Activated CD8-positive, alpha-beta memory T cell treated with anti-CD3 and anti-CD28 coated beads, Interleukin-2, amount 50 U/mL, for 24 hours (primary cell): ENCODE data around the gene CACNA1C.

Experiments
- DNase-seq: peaks from one replicate; pipeline ENCODE4 v3.0.0-alpha.2; 2020; ENCODE audit errors: extremely low read depth

Gene CACNA1C

DNA sequence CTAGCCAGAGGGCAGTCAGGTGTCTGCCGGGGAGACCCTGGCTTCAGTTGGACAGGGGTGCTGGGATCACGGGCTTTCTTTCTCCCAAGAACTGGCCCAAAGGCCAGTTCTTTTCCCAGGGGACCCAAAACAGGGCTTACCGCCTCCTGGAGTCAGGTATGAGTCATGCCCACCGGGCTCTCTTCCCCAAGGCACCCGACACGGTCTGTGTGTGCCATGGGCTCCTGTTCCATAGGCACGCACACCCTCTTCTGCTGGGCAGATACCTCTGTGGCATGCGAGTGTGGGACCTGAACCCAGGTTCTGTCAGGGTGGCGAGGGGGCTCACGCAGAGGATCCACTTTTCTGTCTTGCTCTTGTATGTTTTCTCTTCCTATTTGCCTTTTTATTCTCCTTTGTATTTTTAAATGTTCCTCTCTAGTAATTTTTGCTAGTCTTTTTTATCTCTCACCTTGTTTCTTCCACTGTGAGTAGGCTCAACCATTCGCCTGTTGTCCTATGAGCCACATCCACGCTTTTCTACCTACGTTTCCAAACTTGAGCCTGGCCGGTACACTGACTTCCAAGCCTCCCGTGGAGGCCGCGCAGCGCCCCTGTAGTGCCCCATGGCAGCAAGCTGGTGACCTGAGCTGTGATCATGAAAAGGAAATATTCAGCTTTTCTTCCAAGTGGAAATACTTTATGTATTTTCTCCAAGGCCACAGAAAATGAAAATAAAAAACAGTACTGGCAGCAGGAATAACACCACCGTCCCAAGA is 362.2 kb downstream of the CACNA1C start:
- no peak for DNase-seq

DNA sequence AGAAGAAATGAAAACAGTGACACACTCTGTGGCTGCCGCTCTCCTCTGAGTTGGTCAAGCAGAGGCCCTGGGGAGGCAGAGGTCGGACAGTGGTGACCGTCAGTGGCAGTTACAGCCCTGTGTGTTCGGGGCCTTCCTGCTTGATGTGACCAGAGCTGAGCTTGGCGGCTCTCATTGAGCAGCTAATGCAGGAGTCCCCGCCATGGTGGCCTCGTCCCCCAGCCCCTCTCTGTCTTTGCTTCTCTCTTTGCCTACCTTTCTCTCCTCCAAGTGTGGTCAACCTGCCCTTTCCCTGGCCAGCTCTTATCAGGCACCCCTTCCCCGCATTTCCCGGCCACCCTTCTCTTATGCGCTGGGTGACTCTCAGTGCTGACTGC is 362.8 kb downstream of the CACNA1C start:
- no peak for DNase-seq

DNA sequence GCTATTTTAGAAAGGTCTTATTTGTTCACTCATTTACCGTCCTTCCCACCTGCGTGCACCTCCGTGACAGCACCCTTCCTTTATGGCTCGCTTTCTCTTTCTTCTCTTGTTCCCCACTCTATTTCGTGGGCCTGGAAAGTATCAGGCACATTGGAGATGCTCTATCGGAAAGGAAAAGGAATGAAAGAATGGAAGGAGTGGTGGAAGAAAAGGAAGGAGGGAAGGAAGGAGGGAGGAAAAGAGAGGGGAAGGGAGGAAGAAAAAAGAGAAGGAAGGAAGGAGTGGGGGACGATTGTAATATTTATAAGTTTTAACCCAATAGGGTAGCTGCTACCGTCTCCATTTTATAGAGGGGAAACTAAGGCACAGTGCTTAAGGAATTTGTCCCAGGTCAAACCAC is 363.4 kb downstream of the CACNA1C start:
- DNase-seq, result no peak

DNA sequence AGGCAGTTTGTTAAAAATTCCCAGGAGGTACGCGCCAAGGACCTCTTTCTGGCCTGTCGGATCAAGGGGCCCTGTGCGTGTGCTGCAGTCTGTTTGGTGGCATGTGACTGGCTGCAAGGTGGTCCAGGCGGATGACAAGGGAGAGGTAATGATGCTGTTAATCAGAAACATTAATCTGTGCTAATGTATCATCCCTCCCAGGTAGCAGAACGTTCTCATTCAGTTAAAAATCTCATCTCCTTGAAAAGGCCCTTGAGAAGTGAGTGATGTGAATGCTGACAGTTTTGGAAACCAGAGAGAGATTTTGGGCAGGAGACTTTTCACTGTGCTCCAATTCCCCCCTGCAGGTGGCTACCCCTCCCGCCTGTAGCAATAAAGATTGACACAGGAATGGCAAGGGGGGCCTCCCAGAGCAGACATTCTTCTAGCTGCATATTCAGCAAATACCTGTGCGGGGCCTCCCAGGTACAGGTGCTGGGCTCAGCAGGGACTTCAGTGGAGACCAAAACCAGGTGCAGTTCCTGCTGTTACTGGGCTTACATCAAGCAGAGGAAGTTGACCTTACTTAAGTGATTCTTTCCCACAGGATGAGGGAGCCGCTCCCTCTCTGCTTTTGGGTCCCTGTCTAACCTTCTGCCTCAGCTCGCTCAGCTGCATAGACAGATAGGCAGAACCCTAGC is 364.8 kb downstream of the CACNA1C start:
- DNase-seq, result no peak

GRCh38 chr12:2418579-2418978 is 365.8 kb downstream of the CACNA1C start:
- no peak for DNase-seq

DNA sequence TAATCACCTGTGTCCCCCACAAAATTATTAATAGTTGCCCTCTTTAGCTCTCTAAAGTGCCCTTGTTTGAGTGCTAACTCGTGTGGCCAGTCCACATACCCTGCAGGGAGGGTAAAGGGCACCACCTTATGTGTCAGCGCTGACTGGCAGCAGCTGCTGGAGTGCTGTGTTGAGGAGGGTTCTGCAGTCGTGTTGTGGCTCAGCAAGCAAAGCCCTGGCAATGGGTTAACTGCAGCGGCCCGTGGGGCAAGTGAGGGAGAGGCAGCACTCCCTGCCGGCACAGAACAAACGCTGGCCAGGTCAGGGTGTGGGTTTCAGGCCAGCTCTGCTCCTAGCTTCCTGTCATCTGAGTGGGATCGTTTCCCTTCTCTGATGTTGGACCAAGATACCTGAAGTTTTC is 369.8 kb downstream of the CACNA1C start:
- DNase-seq, result no peak

GRCh38 chr12:2429032-2429431 is 376.2 kb downstream of the CACNA1C start:
- DNase-seq, result no peak

- DNase-seq, result no peak
These were observed 379.0 kb downstream of the CACNA1C start for GRCh38 chr12:2431810-2432209.

GRCh38 chr12:2432856-2433255 is 380.1 kb downstream of the CACNA1C start:
- no peak for DNase-seq

GRCh38 chr12:2435511-2435910 is 382.7 kb downstream of the CACNA1C start:
- no peak for DNase-seq

DNA sequence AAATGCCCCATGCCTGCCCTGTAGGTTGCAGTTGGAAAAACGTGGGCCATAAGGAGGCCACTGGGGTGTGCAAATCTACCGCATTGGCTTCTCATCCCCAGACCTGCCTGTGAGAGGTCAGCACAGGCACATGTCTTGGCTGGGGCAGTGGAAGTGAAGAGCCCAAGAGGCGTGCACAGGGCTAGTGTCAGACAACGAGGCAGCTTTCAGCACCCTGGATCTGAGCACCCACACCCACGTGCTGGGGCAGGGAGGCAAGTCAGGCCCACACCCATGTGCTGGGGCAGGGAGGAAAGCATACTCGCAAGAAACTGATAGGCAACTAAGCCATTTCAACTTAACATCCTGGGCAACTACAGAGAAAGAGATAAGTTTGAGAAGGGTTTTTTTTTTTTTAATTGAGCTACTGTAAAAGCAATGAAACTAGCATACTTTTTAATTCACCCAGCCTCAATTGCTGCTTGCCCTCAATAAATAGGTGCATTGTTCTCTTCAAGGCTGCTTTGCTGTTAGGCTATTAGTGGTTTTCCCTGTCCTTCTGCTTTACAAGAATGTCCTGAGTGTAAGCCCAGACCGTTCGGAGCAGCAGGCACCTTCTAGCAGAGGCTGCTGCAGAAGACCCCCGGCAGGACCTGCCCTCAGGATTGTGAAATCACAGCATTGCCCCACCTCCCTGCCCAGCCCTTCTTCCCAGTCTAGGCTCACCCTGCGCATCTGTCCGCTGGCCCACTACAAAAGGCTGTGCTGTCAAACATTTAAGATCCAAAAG is 386.7 kb downstream of the CACNA1C start:
- no peak for DNase-seq

- DNase-seq, result no peak
These were observed 391.0 kb downstream of the CACNA1C start for GRCh38 chr12:2443776-2444175.

DNA sequence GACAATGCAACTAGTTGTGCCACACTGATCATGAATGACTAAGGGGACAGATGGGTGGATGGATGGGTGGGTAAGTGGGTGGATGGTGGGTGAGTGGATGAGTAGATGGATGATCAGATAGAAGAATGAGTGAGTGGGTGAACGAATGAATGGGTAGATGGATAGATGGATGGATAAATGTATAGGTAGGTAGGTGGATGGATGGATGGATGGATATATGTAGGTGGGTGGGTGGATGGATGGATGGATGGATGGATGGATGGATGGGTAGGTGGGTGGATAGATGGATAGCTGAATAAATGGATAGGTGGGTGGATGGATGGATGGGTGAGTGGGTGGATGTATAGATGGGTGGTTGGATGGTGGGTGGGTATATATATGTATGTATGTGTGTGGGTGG is 393.2 kb downstream of the CACNA1C start:
- no peak for DNase-seq

GRCh38 chr12:2447861-2448260 is 395.1 kb downstream of the CACNA1C start:
- DNase-seq, result no peak

DNA sequence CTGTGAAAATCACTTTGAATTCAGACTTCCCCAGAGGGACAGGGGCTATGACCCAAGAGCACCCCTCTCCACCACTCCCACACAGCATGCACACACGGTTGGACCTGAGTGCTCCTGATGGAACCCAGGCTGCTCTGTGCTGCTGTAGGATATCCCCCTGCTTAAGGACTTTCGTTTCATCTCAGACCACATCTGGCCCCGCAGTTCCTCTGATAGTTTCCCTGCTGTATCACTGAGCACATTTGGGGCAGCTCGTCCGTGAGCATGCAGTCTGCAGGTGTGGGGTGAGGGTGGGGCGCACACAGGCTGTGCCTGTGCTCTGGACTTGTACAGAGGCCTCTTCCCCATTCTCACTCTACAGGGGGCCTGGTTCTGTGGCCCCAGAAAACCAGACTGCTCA is 396.8 kb downstream of the CACNA1C start:
- DNase-seq, result no peak

GRCh38 chr12:2450553-2450952 is 397.8 kb downstream of the CACNA1C start:
- no peak for DNase-seq

GRCh38 chr12:2451025-2451424 is 398.2 kb downstream of the CACNA1C start:
- DNase-seq, result no peak

DNA sequence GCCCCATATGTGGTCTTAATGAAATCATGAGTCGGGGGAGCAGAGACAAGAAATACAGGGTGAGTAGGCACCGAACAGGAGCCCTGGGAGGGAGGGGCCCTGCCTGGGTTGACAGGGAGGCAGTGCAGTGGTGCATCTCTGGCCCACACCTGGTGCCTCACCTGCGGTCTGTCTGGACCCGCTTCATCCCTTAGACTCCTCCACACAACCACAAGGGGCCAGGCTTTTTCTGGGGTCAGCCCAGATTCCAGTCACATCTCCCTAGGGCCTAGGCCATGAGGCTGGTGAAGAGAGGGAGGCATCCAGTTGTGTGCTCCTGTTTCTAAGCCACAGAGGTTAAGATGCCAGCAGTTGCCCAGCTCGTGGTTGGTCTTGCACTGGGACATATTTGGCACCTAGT is 398.7 kb downstream of the CACNA1C start:
- DNase-seq, result no peak

- no peak for DNase-seq
These were observed 400.4 kb downstream of the CACNA1C start for GRCh38 chr12:2453076-2453760.

GRCh38 chr12:2453761-2454090 is 400.9 kb downstream of the CACNA1C start:
- no peak for DNase-seq

DNA sequence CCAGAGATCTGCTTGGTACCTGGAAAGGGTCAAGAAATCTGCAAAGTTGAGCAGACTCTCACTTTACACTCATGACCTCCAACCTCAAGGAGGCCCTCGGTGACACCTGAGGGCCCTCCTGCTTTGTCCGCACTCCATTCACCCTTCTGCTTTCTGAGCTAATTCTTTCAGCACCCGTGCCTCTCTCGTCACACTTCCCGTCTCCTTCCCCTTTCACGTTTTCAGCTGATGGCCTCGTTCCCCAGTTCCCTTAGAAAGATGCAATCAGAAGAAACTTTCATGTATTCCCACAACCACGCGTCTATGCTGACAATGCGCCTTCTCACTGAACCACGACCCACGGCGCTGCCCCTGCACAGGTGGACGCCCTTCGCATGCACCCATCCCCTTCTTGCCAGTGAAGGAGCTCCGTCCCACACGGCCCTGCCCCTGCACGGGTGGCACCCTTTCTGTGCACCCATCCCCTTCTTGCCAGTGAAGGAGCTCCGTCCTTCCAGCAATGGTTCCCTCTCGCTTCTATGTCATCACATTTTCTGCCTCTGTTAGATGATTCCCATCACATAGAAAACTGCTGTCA is 401.9 kb downstream of the CACNA1C start:
- DNase-seq, result no peak

- DNase-seq, result no peak
These were observed 402.6 kb downstream of the CACNA1C start for GRCh38 chr12:2455410-2455809.
